CD4-positive, alpha-beta T cell (primary cell): ENCODE results near the gene SSH2. TPM values are rescaled to one million over a fixed set of nuclear protein-coding genes. Genes with fewer than 3 reads are reported as not detected.

Experiments used
- ATAC-seq: fragments of 200-7000 bp; cut with Tn5 transposase; one replicate; pipeline ENCODE4 v1.10.0; 2022; ENCODE audit warnings: mild to moderate bottlenecking; ENCODE audit not compliant: poor library complexity
- CTCF ChIA-PET: fragments of 350-600 bp; sonication (Branson Sonifier 250); formaldehyde crosslinking; loops from one replicate; lab custom pipeline; 2021; ENCODE audit warnings: antibody characterized with exemption, inconsistent platforms; lab: Charles Lee
- POLR2A ChIA-PET: fragments of 350-600 bp; sonication (Branson Sonifier 250); formaldehyde crosslinking; loops from one replicate; lab custom pipeline; 2021; ENCODE audit warnings: antibody characterized with exemption, inconsistent platforms; lab: Charles Lee
- DNase-seq, 14 experiments: peaks; one replicate each; pipeline ENCODE4 v3.0.0-alpha.2; 2013 to 2020; ENCODE audit warnings: mixed read lengths in 2 of 14
- H3K27ac ChIP-seq, 2 donors: one replicate each; pipeline versions ENCODE4 v1.5.1 to v1.7.0; 2013; ENCODE audit warnings: low read length in 2 of 2, low read depth in 1 of 2, mild to moderate bottlenecking in 1 of 2
- H3K27me3 ChIP-seq, 2 experiments: 1 replicate in 1 of 2; 2 replicates in 1 of 2; pipeline versions ENCODE4 v1.6.1 to v1.7.0; 2013; ENCODE audit warnings: low read length in 2 of 2, control low read depth in 1 of 2, mild to moderate bottlenecking in 1 of 2, moderate library complexity in 1 of 2; ENCODE audit not compliant: insufficient read depth in 2 of 2, control insufficient read depth in 1 of 2
- H3K36me3 ChIP-seq: one replicate; pipeline ENCODE4 v1.6.1; 2013; ENCODE audit warnings: low read length, control low read depth; ENCODE audit not compliant: insufficient read depth
- H3K4me1 ChIP-seq: one replicate; pipeline ENCODE4 v1.6.1; 2013; ENCODE audit warnings: low read length, control low read depth; ENCODE audit not compliant: insufficient read depth
- H3K4me3 ChIP-seq: one replicate; pipeline ENCODE4 v1.5.1; 2013; ENCODE audit warnings: mild to moderate bottlenecking, low read length, moderate library complexity
- H3K9me3 ChIP-seq, 2 experiments: 1 replicate in 1 of 2; 2 replicates in 1 of 2; pipeline versions ENCODE4 v1.6.1 to v1.7.0; 2013; ENCODE audit warnings: low read length in 2 of 2, mild to moderate bottlenecking in 2 of 2, control low read depth in 1 of 2, moderate library complexity in 1 of 2; ENCODE audit not compliant: control insufficient read depth in 1 of 2, insufficient read depth in 1 of 2
- H3K27ac Mint-ChIP-seq: one replicate; pipeline ENCODE4 v1.8.0; 2020; ENCODE audit warnings: mixed read lengths
- H3K27me3 Mint-ChIP-seq: one replicate; pipeline ENCODE4 v1.8.0; 2021; ENCODE audit warnings: mixed read lengths
- H3K36me3 Mint-ChIP-seq: one replicate; pipeline ENCODE4 v1.8.0; 2021; ENCODE audit warnings: low read depth, mixed read lengths
- H3K4me1 Mint-ChIP-seq: one replicate; pipeline ENCODE4 v1.8.0; 2021; ENCODE audit warnings: low read depth, mixed read lengths
- H3K4me3 Mint-ChIP-seq: one replicate; pipeline ENCODE4 v1.8.0; 2020; ENCODE audit warnings: mild to moderate bottlenecking, mixed read lengths
- H3K9me3 Mint-ChIP-seq: one replicate; pipeline ENCODE4 v1.8.0; 2020; ENCODE audit warnings: mixed read lengths
- CTCF ChIP-seq: fragments of 200-600 bp; IDR thresholded peaks from one replicate; pipeline ENCODE4 v1.8.0; 2022; ENCODE audit warnings: antibody characterized with exemption, mild to moderate bottlenecking
- intact Hi-C, 2 experiments: fragments of 100-400 bp; cut with DNase I in 1 of 2; cut with micrococcal nuclease in 1 of 2; formaldehyde crosslinking; loops; one replicate each; pipeline versions ENCODE4 v1.15.1 to v1.9.0; 2023 to 2025; cut with DNase I, micrococcal nuclease
- total RNA-seq, 174 experiments: library from RNA in 2 of 174; stranded (reverse) in 2 of 174; gene quantifications; one replicate each; pipeline ENCODE4 v1.2.3 and lab custom pipeline; 2021 to 2026

SSH2 gene
- total RNA-seq, 2 experiments from 2014 or later, result 73.4 to 81.5 TPM

DNA sequence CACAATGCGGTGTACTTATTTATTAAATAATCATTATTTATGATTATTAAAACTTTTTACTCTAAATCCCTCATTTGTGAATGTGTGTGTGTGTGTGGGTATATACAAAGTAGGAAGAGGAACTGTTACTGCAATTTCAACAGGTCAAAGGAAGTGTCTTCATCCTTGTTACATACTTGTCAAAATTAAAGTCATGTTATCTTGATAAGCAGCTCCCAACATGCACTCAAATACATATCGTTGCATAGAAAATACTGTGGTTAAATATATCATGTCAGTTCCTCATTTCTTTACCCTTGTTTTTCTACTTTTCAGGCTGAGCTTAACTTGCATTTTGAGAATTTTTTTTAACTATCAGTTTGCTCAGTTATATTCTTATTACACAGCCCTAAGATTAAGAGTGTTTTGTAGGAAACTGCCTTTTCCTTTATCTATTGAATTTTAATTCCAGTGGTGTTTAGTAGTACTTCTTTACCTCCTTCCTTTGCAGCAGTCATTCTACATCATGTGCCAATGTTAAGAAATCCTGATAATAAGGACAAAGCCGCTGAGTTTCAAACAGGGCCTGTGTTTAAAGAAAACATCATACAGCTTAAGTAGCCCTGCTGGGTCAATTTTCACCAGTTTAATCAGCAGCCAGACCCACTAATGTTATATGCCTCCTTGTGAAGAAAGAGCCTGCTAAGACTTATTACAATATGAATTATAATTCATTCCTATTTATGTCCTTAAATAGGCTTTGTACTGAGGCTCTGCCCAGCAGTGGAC, 18.6 kb upstream of the SSH2 start:
- Histone ChIP-seq H3K27ac (no peak overlapping the region), H3K36me3 (no peaks in the 10 kb centered on the region), H3K4me1 (no peaks in the 10 kb centered on the region), H3K4me3 (no peak overlapping the region), H3K9me3 (no peaks in the 10 kb centered on the region), H3K27me3 (no peaks in the 10 kb centered on the region)
- Mint-ChIP-seq H3K9me3 (peaks cover 5% of the 10 kb centered on the region), H3K27me3 (no peaks in the 10 kb centered on the region), H3K4me1 (no peaks in the 10 kb centered on the region), H3K27ac (no peak overlapping the region), H3K36me3 (peaks cover 2% of the 10 kb centered on the region), H3K4me3 (no peak overlapping the region)
- ChIA-PET POLR2A (no interaction called here), CTCF (no interaction called here)
- ATAC-seq, result no peak
- DNase-seq, result no peak
- intact Hi-C loops, result no loop called here
- no peak for TF ChIP-seq CTCF

- POLR2A ChIA-PET, result no interaction called here
- H3K27ac Mint-ChIP-seq, result no peak overlapping the region
- H3K4me1 ChIP-seq, result no peaks in the 10 kb centered on the region
- CTCF ChIA-PET, result no interaction called here
- H3K9me3 Mint-ChIP-seq, result no peaks in the 10 kb centered on the region
- no peaks in the 10 kb centered on the region for H3K27me3 Mint-ChIP-seq
- no peak for TF ChIP-seq CTCF
- no peaks in the 10 kb centered on the region for H3K9me3 ChIP-seq
- H3K36me3 ChIP-seq, result no peaks in the 10 kb centered on the region
- intact Hi-C loops, result no loop called here
- no peak for DNase-seq
- H3K36me3 Mint-ChIP-seq, result no peaks in the 10 kb centered on the region
- no peak overlapping the region for H3K27ac ChIP-seq
- H3K4me3 Mint-ChIP-seq, result no peak overlapping the region
- no peak for ATAC-seq
- no peaks in the 10 kb centered on the region for H3K27me3 ChIP-seq
- H3K4me3 ChIP-seq, result no peak overlapping the region
- H3K4me1 Mint-ChIP-seq, result no peaks in the 10 kb centered on the region
Observed at GRCh38 chr17:29945281-29945680, 15.3 kb upstream of the SSH2 start.

DNA sequence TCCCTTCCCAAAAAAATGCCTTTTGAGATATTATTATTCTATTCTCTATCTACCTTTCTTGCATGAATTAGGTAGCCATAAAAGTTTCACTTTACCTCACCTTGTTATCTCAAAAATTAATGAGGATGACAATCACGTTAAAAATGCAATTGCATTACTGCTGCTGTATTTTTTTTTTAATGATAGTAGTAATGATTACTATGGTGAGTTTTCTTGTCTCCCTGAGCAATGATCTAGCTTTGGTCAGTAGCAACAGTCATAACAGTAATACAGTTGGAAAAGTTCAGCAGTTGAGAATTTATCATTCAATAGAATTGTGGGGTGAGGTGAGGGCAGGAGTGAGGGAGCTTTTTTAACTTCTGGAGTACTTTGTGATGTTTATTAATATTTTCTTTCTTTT, 11.3 kb upstream of the SSH2 start, which contains the start of gene EFCAB5:
EFCAB5 (plus strand) TSS at position 301 of the 400 bp plus-strand sequence. CDS start 163 bp downstream, outside the sequence.
- Histone ChIP-seq H3K4me1 (no peaks in the 10 kb centered on the region), H3K9me3 (no peaks in the 10 kb centered on the region), H3K27me3 (no peaks in the 10 kb centered on the region), H3K27ac (no peak within 1 kb of the TSS), H3K4me3 (no peak within 1 kb of the TSS), H3K36me3 (no peaks in the 10 kb centered on the region)
- H3K27ac Mint-ChIP-seq, result no peak within 1 kb of the TSS
- ATAC-seq (no peak), DNase-seq (no peak)
- no peaks in the 10 kb centered on the region for H3K36me3 Mint-ChIP-seq
- intact Hi-C loops, result no loop called here
- H3K4me3 Mint-ChIP-seq, result no peak within 1 kb of the TSS
- H3K4me1 Mint-ChIP-seq, result no peaks in the 10 kb centered on the region
- no peaks in the 10 kb centered on the region for H3K9me3 Mint-ChIP-seq
- ChIA-PET CTCF (interaction anchor here (1.9 kb wide), 1 partner anchor 10 kb away, joined by 6 read pairs; no protein-coding TSS in a partner anchor), POLR2A (no interaction called here)
- no peak for TF ChIP-seq CTCF
- no peaks in the 10 kb centered on the region for H3K27me3 Mint-ChIP-seq
